T follicular helper cell (primary cell): ENCODE measurements around the gene COQ2.
A peak's percentile ranks its signal among the peaks of the same experiment; 100 is the strongest.
"Not testable (repeated sequence)": the region's sequence is repeated elsewhere in the genome, so short reads cannot be mapped to it uniquely, and the experiment has no call there.

Experiments
- DNase-seq: peaks from one replicate; pipeline ENCODE4 v3.0.0-alpha.2; 2020; ENCODE audit warnings: low read depth

The COQ2 gene

DNA sequence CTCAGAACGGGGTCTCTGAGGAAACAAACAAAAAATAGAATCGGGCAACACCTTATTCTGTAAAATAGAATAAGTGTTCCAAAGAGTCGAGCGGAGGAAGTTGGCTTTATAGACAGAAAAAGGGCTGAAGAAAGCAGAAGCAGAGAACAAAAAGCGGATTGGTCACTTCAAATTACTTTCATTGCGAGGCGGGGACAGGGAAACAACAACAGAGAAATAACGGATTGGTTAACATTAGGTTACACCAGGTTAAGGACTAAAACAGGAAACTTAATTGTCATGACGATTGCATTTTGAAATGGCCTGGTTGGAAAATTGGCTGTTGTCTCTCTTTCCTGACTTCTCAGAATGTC, 433 bp upstream of the COQ2 start:
- no peak for DNase-seq

DNA sequence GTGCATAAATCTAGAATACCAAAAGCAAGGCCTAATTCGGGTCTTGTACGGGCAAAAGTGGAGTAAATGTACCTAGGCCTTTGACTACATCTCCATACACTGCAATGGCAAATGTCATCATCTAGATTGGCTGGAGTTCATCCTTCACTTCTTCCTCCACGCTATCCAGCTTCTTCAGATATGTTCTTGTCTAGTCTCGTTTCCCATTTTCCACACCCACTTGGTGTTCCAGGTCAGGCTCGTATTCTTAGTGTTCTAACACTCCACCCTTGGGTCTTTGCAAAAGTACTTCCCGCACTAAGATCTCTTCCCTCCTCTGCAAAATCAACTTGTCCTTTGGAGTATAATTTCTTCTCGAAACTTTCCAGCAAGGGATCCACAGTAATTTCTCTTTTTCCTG, 1.4 kb downstream of the COQ2 start:
- DNase-seq = no peak

DNA sequence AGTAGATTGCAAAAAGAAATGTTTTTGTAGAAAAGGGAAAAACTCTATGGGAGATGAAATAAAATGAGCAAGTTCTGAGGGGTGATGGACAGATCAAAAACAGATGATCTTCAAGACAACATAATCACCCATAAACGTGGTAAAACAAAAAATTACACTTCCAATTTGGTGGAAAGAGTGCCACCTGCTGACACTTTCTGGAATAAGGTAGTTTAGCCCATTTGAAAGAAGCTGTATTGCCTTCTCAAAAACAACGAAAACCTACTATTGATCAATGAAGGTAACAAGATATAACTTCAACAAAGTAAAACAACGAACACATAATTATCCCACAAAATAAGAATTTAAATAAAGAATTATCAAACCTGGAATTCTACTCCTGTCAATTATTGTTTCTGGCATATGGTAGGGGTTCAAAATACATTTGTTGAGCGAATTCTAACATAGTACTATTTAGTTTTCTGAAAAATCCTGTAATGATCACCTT, 2.5 kb downstream of the COQ2 start:
- peak; percentile 37 for DNase-seq

DNA sequence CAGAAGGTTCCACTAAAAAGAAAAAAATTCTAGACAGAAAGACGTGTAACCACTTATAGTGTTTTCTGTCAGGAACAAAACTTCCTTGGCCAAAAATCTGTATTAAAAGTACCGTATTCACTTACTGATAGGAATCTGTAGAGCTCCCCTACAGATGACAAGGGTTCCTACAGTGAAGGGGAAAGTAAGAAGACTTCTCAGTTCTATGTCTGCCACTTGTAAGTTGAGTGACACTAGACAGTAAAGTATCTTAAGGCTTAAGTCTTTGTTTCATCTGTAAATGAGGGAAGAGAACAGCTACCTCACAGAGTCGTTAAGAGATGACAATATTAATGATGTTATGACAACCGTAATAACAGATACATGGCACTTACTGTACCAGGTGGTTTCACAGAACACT, 3.3 kb downstream of the COQ2 start:
- DNase-seq = no peak

DNA sequence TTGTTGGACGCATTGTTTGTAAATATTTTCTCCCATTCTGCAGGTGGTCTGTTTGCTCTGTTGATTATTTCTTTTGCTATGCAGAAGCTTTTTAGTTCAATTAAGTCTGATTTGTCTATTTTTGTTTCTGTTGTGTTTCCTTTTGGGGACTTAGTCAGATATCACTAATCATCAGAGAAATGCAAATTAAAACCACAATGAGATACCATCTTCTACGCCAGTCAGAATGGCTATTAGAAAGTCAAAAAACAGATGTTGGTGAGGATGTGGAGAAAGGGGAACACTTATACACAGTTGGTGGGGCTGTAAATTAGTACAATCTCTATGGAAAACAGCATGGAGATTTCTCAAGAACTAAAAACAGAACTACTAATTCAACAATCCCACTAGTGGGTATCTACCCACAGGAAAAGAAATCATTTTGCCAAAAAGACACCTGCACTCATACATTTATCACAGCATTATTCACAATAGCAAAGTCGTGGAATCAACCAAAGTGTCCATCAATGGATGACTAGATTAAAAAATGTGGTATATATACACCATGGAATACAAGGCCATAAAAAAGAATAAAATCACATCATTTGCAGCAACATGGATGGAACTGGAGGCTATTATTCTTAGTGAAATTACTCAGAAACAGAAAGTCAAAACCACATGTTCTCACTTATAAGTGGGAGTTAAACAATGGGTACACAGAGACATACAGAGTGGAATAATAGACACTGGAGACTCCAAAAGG, 8.1 kb downstream of the COQ2 start:
- DNase-seq = no peak

DNA sequence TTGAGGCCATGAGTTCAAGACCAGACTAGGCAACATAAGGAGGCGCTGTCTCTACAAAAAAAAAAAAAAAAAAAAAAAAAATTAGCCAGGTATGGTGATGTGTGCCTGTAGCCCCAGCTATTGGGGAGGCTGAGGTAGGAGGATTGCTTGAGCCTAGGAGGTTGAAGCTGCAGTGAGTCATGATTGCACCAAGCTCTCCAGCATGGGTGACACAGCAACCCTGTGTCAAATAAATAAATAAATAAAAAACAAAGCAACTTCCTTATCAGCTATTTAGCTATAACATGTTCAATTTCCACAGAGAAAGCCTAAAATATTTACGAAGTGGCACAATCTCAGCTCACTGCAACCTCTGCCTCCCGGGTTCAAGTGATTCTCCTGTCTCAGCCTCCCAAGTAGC, 10.7 kb downstream of the COQ2 start:
- not testable (repeated sequence) for DNase-seq

DNA sequence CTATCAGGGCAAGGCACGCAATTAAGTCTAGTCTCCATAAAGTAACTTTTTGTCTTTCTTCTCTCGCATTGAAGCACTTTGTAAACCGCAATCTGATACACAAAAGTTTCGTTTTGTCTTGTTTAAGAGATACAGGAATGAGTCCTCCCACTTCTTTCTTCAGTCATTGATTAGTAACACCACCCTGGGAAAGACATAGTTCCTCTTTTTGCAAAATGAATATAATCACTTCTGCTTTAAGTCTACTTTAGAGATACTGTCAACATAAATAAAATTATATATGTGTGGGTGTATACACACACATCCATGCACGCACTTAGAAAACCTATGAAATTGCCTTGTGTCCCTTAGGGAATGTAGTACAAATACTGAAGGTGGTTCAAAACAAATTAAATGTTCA, 11.7 kb downstream of the COQ2 start:
- no peak for DNase-seq

DNA sequence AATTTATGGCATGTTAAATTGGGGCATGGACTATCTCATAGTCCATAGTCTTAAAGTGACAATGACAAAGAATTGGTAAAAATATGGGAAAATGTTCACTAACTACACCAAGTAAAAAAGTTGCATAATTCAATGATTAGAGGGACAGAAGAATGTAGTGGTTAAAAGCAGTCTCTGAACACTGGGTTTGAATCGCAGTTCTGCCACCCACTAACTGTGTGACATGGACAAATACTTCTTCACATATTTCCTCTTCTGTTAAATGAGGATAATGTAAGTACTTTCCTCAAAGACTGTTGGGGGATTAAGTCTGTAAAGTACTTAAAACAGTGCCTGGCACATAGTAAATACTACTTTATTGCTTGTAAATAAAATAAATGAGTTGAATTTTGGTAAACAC, 15.3 kb downstream of the COQ2 start:
- DNase-seq = no peak

DNA sequence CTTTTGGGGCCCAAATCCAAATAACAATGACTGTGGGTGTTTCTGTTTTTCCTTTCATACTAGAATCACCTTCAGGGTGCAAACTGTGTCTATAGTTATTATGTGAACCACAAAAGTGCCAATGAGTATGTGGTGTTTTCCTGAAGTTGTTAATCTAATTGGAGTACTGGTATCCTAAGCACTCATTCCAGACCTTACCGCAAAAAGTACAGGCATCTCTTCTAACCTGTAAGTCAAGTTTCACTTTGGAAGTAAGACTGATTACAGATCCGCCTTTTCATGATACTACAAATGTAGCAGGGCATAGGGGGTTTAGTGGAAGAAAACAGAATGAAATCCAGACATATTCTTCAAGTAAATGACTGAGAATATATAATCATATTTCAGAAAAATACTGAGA, 16.1 kb downstream of the COQ2 start:
- no peak for DNase-seq

DNA sequence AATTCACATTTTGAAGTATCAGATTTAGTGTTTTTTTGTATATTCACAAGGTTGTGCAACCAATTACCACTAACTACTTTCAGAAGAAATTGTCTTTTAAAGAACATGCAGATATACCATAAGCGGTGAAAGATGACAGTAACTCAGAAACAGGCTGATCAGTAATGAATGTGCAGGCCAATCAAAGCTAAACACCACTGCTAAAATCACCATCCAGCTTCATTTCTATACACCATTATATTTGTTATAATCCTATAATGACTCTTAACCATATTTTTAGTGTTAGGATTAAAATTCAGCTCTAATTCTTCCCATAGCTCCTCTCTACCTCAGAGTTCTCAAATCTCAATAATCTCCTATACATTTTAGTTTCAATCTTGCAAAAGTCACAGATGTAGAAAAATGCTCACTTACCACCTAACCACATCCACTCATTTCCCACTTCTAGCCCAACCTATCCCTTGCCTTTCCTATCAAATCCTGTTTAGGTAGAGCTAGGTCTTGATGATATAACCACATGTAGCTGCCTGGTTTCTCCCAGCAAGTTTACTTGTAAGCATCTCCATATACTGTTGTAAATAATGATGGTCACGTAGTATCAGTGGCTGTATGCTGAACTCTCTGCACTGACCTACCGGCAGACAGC, 16.6 kb downstream of the COQ2 start:
- no peak for DNase-seq

DNA sequence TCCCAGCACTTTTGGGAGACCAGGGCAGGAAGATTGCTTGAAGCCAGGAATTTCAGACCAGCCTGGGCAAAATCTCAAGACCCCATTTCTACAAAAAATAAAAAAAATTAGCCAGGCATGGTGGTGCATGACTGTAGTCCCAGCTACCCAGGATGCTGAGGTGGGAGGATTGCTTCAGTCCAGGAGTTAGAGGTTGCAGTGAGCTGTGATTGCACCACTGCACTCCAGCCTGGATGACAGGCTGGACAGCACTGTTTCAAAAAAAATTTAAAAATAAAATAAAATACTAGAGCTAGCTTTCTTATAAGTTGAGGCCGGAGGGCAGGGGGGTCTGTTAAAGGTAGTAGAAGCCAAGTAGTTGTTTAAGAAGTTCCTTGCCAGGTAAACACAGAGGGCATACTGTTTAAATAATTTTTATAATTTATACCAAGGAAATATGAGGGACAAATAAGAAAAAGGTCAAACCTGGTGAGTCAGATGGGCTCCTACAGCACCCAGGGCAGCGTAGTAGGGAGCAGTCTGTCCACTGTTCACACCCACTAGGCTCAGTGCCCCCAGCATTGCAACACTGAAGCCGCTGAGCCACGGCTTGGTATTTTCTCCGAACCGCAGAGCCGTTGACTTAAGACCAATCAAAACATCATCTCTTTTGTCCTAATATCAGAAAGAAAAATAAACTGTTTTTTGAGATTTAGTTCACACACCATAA, 17.3 kb downstream of the COQ2 start:
- no peak for DNase-seq

DNA sequence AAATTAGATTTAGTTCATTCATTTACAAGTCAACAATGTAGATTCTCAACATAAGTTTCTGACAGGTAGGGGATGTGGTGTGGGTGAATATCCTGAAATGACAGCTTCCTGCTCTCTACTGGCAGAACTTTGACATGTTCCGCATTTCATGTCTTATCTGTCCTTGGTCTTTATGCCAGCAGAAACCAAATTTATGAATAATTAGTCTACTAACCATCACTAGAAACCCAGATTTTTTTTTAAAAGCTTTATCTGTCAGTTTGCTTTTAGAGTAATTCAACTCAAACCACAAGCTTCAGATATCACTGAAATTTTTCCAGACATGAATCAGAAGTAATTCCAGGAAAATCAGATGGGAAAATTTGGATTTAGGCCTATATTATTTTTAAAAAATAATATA, 17.9 kb downstream of the COQ2 start:
- no peak for DNase-seq

DNA sequence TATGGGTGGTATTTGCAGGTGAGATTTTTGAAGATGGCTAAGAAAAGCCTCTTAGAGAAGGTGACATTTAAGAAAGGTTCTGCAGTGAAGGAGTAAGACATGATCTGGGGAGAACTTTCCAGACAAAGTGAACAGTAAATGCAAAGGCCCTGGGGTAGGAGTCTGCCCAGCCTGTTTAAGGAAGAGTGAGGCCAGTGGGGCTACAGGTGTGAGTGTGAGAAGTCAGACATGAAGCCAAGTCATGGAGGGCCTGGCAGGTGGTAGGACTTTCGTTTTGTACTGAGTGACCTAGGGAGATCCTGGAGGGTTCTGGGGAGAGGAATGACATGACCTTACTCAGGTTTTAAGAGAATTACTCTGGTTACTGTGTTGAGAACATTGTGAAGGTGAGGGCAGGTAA, 21.5 kb downstream of the COQ2 start:
- DNase-seq = no peak

DNA sequence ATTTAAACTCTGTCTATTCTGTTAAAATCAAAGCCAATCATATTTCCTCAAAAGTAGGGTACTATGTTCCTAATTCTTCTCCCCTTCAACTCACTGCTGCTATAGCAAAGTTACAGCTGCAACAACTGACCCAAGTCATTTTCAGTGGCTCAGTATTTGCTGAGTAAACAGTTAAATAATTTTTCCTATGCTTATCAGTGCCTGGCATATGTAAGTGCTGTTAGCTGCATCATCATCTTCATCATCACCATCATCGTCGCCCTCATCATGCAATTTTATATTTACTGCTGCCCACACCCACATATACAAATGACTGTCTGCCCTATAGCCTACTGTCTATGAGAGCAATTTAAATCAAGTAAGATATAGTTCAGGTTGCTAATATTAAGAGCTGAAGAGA, 21.9 kb downstream of the COQ2 start:
- no peak for DNase-seq

DNA sequence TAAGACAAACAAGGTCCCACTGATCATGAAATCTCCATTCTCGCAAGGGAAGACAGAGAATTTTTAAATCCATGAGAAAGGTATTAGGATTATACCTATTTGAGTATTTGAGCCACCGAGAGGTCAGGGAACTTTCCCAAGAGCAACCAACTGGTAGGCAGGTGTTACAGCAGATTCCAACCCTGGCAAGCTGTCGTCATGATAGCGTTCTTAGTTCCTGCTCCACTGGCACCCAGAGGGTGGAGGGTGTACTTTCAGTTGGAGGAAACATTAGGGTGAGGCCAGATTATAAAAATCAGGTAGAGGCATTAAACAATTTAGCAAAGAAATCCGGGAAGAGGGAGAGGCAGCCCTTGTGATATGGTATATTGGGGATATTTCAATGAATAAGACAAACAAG, 23.3 kb downstream of the COQ2 start:
- no peak for DNase-seq

DNA sequence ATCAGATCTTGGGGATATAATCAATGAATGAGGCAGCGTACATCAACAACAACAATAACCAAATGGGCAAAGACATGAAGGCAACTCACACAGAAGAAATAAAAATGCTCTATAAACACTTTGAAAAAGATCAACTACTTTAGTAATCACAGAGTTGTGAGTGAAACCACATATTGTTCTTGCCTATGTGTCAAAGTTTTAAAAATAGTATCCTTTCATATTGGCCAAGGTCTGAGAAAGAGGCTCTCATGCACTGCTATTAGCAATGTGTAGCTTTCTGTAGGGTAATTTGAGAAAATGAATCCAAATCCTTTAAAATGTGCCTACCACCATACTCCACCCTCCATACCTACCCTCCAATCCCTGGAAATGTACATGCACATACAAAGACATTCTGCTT, 25.0 kb downstream of the COQ2 start:
- no peak for DNase-seq

DNA sequence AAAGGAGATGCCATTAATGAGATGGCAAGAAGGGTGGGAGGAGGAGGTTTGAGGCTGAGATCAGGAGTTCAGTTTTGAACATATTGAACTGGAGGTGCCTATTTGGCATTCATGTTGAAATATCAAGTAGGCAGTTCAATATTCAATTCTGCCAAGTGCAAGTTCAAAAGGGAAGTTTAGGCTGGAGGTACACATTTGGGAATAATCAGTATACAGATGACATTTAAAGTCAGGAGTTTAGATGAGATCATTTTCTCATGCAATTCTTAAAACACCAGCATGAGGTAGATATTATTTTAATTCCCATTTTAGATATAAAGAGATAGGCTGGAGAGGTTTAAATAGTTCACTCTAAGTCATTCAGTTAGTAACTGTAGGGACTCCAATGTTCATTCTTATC, 26.1 kb downstream of the COQ2 start:
- no peak for DNase-seq

DNA sequence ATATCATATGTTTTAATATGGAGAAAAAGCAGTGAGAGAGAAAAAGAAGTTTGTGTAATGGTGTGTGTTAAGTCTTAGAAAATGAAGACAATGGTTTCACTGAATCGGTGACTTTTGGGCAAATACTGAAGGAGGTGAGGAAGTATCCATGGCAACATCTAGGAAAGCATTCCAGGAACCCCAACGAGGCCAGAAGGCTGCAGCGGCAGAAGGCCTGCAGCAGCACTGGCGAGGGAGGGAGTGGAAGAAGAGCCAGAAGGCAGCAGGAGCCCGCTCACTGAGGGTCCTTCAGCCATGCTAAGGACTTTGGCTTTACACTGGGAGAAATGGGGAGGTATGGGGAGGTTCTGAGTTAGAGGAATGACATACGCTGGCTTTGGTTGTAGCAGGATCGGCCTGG, 26.8 kb downstream of the COQ2 start:
- no peak for DNase-seq

DNA sequence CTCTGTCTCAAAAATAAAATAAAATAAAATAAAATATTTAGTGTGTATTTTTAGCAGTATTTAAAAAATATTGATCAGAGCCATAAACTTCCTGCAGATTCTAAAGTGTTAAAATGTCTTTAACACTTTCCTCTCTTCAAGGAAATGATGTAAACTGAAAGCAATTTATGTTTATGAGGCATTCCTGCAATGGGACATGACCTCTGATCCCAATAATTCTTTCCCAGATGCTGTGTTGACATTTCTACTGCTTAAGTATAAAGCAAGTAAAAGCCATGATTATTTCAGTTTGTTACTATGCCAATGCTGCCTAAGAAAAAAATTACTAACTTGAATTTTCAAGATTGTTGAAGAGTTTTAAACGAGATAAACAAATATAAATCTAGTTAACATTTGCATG, 29.0 kb downstream of the COQ2 start:
- no peak for DNase-seq

DNA sequence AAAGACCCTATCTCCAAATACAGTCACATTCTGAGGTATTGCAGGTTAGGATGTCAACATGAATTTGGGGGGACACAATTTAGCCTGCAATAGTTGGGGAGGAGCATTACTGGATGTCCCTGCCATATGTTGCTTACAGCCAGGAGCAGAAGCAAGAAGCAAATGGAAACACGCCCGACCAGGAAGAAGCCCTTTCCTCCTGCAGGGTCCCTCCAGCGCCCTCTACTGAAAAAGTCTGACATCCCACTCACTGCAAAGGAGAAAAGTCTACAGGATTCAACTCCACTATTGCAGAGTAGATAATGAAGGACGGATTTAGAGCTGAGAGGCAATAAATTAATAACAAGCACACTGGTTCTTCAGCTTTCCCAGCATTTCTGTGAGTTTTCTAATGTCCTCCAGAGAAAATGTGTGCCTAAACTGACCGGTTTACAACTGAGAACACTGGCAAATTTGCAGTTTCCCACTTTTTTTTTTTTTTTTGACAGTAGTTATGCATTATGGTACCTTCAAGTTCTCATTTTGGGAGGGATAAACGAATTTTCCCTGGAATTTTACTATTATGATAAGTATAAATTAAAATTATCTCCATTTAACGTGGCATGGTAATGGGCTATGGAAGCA, 31.7 kb downstream of the COQ2 start:
- peak; percentile 64 for DNase-seq

DNA sequence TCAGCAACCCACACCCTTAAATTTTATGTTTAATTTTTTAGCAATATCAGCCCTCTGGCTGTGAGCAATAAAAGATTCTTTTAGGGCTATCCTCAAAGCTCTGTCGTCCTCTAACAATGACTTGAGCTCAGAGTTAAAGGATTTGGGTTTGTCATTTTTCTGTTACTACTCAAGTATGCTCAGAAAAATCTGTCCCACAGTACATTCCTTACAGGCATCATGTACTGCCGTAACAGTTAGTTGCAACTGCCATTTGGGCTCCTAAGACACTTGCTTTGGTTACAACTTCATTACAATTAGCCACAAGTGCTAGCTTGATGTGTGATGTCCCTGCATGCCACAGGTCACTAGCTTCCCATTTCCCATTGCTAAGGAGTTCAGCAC, 33.2 kb downstream of the COQ2 start:
- no peak for DNase-seq

DNA sequence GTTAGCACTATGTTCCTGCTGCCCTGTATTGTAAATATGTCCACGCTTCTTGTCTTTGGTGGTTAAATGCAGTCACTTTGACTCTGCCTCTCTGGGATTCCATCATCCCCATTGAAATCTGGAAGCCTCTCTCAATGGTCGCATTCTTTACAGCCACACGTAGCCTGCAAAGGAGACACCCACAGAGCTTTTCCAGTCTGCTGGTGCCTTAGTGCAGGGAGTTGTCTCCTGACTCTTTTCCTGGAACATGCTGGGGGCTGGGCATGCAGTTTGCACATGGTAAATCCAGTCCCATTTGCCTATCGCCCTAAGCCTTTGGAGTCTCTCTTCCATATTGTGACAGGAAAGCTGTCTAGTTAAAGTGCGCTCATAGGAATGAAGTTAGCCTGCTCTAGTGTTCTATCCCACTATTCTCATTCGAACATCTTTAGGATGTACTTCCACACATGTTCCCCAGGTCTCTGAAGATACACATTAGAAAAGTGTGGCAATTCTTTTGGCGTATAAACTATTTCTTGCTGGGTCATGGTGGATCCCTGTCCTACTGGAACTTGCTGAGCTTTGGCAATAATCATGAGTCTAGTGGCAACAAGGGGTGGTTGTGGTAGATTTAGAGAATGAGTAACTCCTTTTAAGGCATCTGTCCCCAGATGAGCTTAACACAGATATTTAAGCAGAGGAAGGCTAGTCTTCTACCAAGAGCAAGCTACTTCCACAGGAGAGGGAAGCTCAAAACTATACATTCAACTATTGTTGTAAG, 33.7 kb downstream of the COQ2 start:
- no peak for DNase-seq
